ENCODE results near the gene ERC2.
"Not testable (repeated sequence)": the region's sequence is repeated elsewhere in the genome, so short reads cannot be mapped to it uniquely, and the experiment has no call there.

Gene ERC2

DNA sequence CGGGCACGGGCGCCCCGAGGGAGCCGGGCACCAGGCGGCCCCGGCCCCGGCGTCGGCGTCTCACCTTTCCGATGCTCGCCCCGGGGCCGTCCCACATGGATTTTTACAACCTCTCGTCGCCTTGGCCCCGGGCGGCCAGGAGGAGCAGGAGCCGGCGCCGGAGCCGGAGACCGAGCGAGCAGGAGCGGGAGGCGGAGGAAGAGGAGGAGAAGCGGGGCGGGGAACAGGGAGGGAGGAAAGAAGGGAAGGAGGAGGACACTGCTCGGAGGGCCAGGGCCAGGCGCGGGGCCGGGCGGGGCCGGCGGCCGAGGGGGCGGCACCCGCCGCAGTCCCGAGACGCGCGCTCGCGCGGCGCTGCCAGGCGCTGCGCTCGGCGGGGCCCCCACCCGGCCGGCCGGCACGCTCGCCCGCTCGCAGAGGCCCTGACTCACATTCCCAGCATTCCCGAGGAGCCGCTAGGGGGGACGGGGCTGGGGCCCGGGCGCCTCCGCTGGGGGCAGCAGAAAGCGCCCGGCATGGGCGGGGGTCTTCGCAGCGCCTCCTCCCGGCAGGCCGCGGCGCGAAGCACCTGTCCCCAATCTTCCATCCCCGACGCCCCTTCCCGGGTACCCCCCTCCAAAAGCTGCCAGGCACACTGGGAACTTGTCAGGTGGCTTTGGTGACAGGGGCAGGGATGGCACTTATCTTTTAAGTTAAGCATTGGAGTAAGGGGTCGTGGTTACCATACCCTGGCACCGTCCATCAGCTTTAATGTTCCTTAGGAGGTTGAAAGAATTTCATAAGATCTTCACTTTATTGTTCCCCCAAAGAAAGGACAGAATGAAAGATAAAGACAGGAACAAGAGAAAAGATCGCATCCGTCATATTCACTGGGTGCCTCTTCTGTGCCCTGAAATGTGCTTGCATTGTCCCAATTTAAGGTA lies at the start of gene ERC2:
ERC2 (minus strand) TSS at position 284 of the 923 bp plus-strand sequence.
- ATAC-seq: peak; percentile 79
- TF ChIP-seq ZNF565 (CRISPR knock-in tag; conservative IDR thresholded peaks at IDR 0.05; ENCODE audit: low read depth) (no peak), BACH2 (CRISPR knock-in tag; IDR thresholded peaks at IDR 0.05; ENCODE audit: borderline replicate concordance) (no peak), TCF4 (CRISPR knock-in tag; IDR thresholded peaks at IDR 0.05; ENCODE audit: borderline replicate concordance) (no peak), ZC3H10 (CRISPR knock-in tag; IDR thresholded peaks at IDR 0.05) (no peak), ESRRG (CRISPR knock-in tag; IDR thresholded peaks at IDR 0.05) (no peak), ISL1 (CRISPR knock-in tag; IDR thresholded peaks at IDR 0.05) (no peak), CSDC2 (CRISPR knock-in tag; IDR thresholded peaks at IDR 0.05) (no peak), ZNF70 (CRISPR knock-in tag; IDR thresholded peaks at IDR 0.05) (no peak), ZFP3 (CRISPR knock-in tag; IDR thresholded peaks at IDR 0.05) (no peak), GLIS3 (CRISPR knock-in tag; IDR thresholded peaks at IDR 0.05) (no peak), OSR1 (CRISPR knock-in tag; IDR thresholded peaks at IDR 0.05) (no peak), ZFP30 (CRISPR knock-in tag; IDR thresholded peaks at IDR 0.05) (no peak), PPARA (CRISPR knock-in tag; IDR thresholded peaks at IDR 0.05; ENCODE audit: borderline replicate concordance) (no peak), ARNTL (CRISPR knock-in tag; IDR thresholded peaks at IDR 0.05; ENCODE audit: borderline replicate concordance, low read depth) (no peak)
- TF ChIP-seq, protein P1, sequence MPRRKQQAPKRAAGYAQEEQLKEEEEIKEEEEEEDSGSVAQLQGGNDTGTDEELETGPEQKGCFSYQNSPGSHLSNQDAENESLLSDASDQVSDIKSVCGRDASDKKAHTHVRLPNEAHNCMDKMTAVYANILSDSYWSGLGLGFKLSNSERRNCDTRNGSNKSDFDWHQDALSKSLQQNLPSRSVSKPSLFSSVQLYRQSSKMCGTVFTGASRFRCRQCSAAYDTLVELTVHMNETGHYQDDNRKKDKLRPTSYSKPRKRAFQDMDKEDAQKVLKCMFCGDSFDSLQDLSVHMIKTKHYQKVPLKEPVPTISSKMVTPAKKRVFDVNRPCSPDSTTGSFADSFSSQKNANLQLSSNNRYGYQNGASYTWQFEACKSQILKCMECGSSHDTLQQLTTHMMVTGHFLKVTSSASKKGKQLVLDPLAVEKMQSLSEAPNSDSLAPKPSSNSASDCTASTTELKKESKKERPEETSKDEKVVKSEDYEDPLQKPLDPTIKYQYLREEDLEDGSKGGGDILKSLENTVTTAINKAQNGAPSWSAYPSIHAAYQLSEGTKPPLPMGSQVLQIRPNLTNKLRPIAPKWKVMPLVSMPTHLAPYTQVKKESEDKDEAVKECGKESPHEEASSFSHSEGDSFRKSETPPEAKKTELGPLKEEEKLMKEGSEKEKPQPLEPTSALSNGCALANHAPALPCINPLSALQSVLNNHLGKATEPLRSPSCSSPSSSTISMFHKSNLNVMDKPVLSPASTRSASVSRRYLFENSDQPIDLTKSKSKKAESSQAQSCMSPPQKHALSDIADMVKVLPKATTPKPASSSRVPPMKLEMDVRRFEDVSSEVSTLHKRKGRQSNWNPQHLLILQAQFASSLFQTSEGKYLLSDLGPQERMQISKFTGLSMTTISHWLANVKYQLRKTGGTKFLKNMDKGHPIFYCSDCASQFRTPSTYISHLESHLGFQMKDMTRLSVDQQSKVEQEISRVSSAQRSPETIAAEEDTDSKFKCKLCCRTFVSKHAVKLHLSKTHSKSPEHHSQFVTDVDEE (CRISPR knock-in tag; IDR thresholded peaks at IDR 0.05): no peak
- TF ChIP-seq, protein P2, sequence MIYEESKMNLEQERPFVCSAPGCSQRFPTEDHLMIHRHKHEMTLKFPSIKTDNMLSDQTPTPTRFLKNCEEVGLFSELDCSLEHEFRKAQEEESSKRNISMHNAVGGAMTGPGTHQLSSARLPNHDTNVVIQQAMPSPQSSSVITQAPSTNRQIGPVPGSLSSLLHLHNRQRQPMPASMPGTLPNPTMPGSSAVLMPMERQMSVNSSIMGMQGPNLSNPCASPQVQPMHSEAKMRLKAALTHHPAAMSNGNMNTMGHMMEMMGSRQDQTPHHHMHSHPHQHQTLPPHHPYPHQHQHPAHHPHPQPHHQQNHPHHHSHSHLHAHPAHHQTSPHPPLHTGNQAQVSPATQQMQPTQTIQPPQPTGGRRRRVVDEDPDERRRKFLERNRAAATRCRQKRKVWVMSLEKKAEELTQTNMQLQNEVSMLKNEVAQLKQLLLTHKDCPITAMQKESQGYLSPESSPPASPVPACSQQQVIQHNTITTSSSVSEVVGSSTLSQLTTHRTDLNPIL (CRISPR knock-in tag; IDR thresholded peaks at IDR 0.05; ENCODE audit: low read depth): no peak

DNA sequence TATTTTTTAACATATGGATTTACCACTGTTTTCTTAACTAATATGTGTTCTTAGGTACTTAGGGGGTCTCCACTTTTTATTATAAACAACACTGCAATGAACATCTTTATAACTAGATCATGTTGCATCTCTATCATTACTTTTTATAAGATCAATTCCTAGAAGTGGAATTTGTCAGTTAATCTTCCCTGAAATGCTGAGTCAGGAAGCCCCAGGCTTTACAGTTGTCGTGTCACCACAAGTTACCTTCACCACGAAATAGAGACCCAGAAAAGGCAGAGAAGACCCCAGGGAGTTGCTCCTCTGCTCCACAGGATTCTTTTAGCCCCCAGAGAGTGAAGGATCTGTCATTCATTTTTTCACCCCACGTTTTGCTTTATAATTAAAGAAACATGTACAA lies 34.5 kb upstream of the ERC2 start:
- TF ChIP-seq ZNF70 (CRISPR knock-in tag; IDR thresholded peaks at IDR 0.05) (no peak), CSDC2 (CRISPR knock-in tag; IDR thresholded peaks at IDR 0.05) (no peak), ZNF8 (CRISPR knock-in tag; IDR thresholded peaks at IDR 0.05) (no peak)
- TF ChIP-seq, protein P3, sequence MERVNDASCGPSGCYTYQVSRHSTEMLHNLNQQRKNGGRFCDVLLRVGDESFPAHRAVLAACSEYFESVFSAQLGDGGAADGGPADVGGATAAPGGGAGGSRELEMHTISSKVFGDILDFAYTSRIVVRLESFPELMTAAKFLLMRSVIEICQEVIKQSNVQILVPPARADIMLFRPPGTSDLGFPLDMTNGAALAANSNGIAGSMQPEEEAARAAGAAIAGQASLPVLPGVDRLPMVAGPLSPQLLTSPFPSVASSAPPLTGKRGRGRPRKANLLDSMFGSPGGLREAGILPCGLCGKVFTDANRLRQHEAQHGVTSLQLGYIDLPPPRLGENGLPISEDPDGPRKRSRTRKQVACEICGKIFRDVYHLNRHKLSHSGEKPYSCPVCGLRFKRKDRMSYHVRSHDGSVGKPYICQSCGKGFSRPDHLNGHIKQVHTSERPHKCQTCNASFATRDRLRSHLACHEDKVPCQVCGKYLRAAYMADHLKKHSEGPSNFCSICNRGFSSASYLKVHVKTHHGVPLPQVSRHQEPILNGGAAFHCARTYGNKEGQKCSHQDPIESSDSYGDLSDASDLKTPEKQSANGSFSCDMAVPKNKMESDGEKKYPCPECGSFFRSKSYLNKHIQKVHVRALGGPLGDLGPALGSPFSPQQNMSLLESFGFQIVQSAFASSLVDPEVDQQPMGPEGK (CRISPR knock-in tag; IDR thresholded peaks at IDR 0.05; ENCODE audit: borderline replicate concordance): no peak
- ATAC-seq: no peak

DNA sequence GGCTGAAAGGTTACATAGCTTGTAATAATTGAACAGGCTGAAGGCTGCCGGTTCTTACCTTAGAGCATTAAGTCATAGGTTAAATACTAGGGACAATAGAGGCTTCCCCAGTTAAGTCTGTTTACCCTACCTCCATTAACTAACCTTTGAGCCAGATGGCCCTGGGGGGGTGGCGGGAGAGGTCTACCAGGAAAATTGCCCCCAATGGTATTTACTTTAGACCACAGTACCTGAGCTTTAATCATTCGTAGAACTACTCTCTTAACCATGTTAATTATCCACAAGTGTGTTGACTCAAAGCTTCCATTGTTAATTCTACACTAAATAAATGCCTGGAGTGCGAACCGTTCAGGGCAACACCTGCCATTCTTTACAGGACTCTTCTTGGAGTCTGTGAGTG lies 28.1 kb upstream of the ERC2 start:
- not testable (repeated sequence) for ATAC-seq

DNA sequence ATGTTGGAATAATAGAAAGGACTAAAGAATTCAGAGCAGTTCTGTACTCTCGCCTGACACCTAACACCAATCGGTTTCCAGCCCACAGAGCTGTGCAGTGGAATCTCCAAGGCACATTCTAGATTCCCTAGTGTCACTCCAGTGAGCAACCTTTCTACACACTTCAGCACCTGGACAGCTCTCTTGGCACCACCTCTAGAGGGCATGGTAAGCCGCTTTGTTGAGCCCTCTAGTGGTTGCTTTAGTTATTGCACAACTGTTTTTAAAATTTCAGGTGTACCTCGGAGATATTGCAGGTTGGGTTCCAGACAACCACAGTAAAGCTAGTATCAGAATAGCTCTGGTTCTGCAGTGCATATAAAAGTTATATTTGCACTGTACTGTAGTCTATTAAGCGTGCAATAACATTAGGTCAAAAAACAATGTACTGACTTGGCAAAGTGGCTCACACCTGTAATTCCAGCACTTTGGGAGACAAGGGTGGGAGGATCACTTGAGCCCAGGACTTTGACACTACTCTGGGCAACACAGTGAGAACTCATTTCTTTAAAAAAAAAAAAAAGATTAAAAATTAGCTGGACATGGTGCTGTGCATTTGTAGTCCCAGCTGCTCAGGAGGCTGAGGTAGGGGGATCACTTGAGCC lies 26.5 kb upstream of the ERC2 start:
- peak; percentile 95 for ATAC-seq
- TF ChIP-seq ARNTL (CRISPR knock-in tag; IDR thresholded peaks at IDR 0.05; ENCODE audit: borderline replicate concordance, low read depth) (0 out of 2 replicates have a peak, but pooled peaks have one; percentile 33), ESRRG (CRISPR knock-in tag; IDR thresholded peaks at IDR 0.05) (no peak), RARB (CRISPR knock-in tag; IDR thresholded peaks at IDR 0.05) (no peak; the same call in 1 of the 2 replicates), ZNF8 (CRISPR knock-in tag; IDR thresholded peaks at IDR 0.05) (peak; percentile 19; the same call in 1 of the 2 replicates), ISL1 (CRISPR knock-in tag; IDR thresholded peaks at IDR 0.05) (peak; percentile 48), SNAI2 (CRISPR knock-in tag; IDR thresholded peaks at IDR 0.05) (peak; percentile 97), TOX (CRISPR knock-in tag; IDR thresholded peaks at IDR 0.05; ENCODE audit: borderline replicate concordance) (no peak), ZNF70 (CRISPR knock-in tag; IDR thresholded peaks at IDR 0.05) (peak; percentile 20; the same call in 1 of the 2 replicates), OSR1 (CRISPR knock-in tag; IDR thresholded peaks at IDR 0.05) (peak; percentile 61; the same call in 1 of the 2 replicates), ZNF565 (CRISPR knock-in tag; conservative IDR thresholded peaks at IDR 0.05; ENCODE audit: low read depth) (no peak), ZFP3 (CRISPR knock-in tag; IDR thresholded peaks at IDR 0.05) (peak; percentile 81), BACH2 (CRISPR knock-in tag; IDR thresholded peaks at IDR 0.05; ENCODE audit: borderline replicate concordance) (no peak), TCF4 (CRISPR knock-in tag; IDR thresholded peaks at IDR 0.05; ENCODE audit: borderline replicate concordance) (no peak), CSDC2 (CRISPR knock-in tag; IDR thresholded peaks at IDR 0.05) (peak; percentile 97)
- TF ChIP-seq, protein P2 (CRISPR knock-in tag; IDR thresholded peaks at IDR 0.05; ENCODE audit: low read depth): no peak
- TF ChIP-seq, protein P1 (CRISPR knock-in tag; IDR thresholded peaks at IDR 0.05): no peak; the same call in 1 of the 2 replicates

Data from SK-N-SH treated with all-trans-retinoic acid at 6 μM for 48 hours (cell line).